ENCODE results near the gene PFKFB1. TPM values are rescaled to one million over a fixed set of nuclear protein-coding genes. Genes with fewer than 3 reads are reported as not detected.

Gene PFKFB1
- total and polyA plus RNA-seq, 2 donors (not counting 1 experiment from before 2014, with no cell fraction given) = under 0.01 TPM; not detected in 1

- Histone ChIP-seq H2AFZ (ENCODE audit: low read length) (no peak overlapping the region), H3K79me2 (ENCODE audit: control insufficient read depth, insufficient read depth, low read length) (no peaks in the 10 kb centered on the region), H3K4me3 (replicated peaks in 1 of 4; ENCODE audit: control extremely low read depth in 1 of 4, insufficient read depth in 1 of 4, low read depth in 3 of 4, low read length in 4 of 4) (no peak overlapping the region)
Measured at GRCh38 chrX:54909941-54910340, 84.0 kb downstream of the PFKFB1 start.

DNA sequence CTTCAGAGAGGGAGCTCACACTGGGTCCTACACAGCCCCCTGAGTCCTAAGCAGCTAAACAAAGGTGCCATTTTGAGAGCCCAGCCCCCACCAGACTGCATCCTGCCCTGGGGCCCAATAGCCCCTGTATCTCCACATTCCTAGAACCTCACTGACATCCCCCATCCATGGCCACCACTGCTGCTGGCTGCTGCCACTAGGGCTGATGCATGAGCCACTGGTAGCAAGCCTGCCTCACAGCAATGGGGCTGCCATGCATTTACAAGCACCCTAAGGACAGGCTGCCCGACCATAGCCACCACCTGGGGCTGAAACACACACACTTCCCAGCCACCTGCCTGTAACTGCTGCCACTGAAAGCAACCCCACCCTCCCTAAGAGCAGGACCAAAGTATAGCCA, 99.8 kb downstream of the PFKFB1 start:
- Histone ChIP-seq H4K20me1 (ENCODE audit: control insufficient read depth, extremely low read depth, insufficient read depth, low read length) (no peaks in the 10 kb centered on the region), H3K36me3 (ENCODE audit: control insufficient read depth, insufficient read depth, low read length) (no peaks in the 10 kb centered on the region), H3K79me2 (ENCODE audit: control insufficient read depth, insufficient read depth, low read length) (no peaks in the 10 kb centered on the region), H3K27me3 (ENCODE audit: control insufficient read depth, insufficient read depth, low read length) (no peaks in the 10 kb centered on the region), H3K9me3 (ENCODE audit: control insufficient read depth, insufficient read depth, low read depth, low read length) (no peaks in the 10 kb centered on the region), H3K27ac (ENCODE audit: insufficient read depth, low read length) (no peak overlapping the region), H3K4me3 (replicated peaks in 1 of 4; ENCODE audit: control extremely low read depth in 1 of 4, insufficient read depth in 1 of 4, low read depth in 3 of 4, low read length in 4 of 4) (no peak overlapping the region), H2AFZ (ENCODE audit: low read length) (no peak overlapping the region), H3K4me1 (ENCODE audit: control insufficient read depth, extremely low read depth, insufficient read depth, low read length) (no peaks in the 10 kb centered on the region), H3K4me2 (ENCODE audit: extremely low read depth, insufficient read depth, low read length) (no peak overlapping the region), H3K9ac (ENCODE audit: insufficient read depth, low read length) (no peak overlapping the region)
- TF ChIP-seq EZH2 (IDR thresholded peaks at IDR 0.05; ENCODE audit: low read length, missing control alignments) = no peak
- TF ChIP-seq, protein P1, sequence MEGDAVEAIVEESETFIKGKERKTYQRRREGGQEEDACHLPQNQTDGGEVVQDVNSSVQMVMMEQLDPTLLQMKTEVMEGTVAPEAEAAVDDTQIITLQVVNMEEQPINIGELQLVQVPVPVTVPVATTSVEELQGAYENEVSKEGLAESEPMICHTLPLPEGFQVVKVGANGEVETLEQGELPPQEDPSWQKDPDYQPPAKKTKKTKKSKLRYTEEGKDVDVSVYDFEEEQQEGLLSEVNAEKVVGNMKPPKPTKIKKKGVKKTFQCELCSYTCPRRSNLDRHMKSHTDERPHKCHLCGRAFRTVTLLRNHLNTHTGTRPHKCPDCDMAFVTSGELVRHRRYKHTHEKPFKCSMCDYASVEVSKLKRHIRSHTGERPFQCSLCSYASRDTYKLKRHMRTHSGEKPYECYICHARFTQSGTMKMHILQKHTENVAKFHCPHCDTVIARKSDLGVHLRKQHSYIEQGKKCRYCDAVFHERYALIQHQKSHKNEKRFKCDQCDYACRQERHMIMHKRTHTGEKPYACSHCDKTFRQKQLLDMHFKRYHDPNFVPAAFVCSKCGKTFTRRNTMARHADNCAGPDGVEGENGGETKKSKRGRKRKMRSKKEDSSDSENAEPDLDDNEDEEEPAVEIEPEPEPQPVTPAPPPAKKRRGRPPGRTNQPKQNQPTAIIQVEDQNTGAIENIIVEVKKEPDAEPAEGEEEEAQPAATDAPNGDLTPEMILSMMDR (conservative IDR thresholded peaks at IDR 0.05 in 1 of 2, IDR thresholded peaks at IDR 0.05 in 1 of 2; ENCODE audit: low read depth in 1 of 2, low read length in 2 of 2) = no peak
- no peak for DNase-seq (ENCODE audit: low read depth in 2 of 2)

More at GRCh38 chrX:54909941-54910340, 84.0 kb downstream of the PFKFB1 start:
- no peak for DNase-seq (ENCODE audit: low read depth in 2 of 2)
- no peaks in the 10 kb centered on the region for H3K4me1 ChIP-seq (ENCODE audit: control insufficient read depth, extremely low read depth, insufficient read depth, low read length)
- H3K27me3 ChIP-seq (ENCODE audit: control insufficient read depth, insufficient read depth, low read length) = no peaks in the 10 kb centered on the region
- no peaks in the 10 kb centered on the region for H3K36me3 ChIP-seq (ENCODE audit: control insufficient read depth, insufficient read depth, low read length)
- no peak overlapping the region for H3K9ac ChIP-seq (ENCODE audit: insufficient read depth, low read length)
- TF ChIP-seq, protein P1 (conservative IDR thresholded peaks at IDR 0.05 in 1 of 2, IDR thresholded peaks at IDR 0.05 in 1 of 2; ENCODE audit: low read depth in 1 of 2, low read length in 2 of 2) = no peak
- TF ChIP-seq EZH2 (IDR thresholded peaks at IDR 0.05; ENCODE audit: low read length, missing control alignments) = no peak
- no peak overlapping the region for H3K4me2 ChIP-seq (ENCODE audit: extremely low read depth, insufficient read depth, low read length)
- H3K9me3 ChIP-seq (ENCODE audit: control insufficient read depth, insufficient read depth, low read depth, low read length) = no peaks in the 10 kb centered on the region
- no peak overlapping the region for H3K27ac ChIP-seq (ENCODE audit: insufficient read depth, low read length)
- no peaks in the 10 kb centered on the region for H4K20me1 ChIP-seq (ENCODE audit: control insufficient read depth, extremely low read depth, insufficient read depth, low read length)

DNA sequence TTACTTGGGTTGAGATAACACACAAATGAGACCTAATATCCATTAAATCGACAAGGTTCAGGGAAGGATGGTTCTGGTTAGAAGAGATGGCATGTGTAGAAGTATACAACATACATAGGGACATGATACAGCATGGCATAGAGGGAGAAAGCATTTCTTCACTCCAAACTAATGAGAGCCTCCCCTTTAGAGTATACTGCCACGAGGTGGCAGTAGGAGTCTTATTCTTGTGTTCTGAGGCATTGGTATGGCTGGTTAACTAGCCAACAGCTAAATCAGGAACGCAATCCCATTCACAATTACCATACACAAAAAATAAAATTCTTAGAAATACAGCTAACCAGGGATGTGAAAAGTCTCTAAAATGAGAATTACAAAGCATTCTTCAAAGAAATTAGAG, 102.4 kb downstream of the PFKFB1 start:
- H3K4me3 ChIP-seq (replicated peaks in 1 of 4; ENCODE audit: control extremely low read depth in 1 of 4, insufficient read depth in 1 of 4, low read depth in 3 of 4, low read length in 4 of 4) = no peak overlapping the region
- no peaks in the 10 kb centered on the region for H3K27me3 ChIP-seq (ENCODE audit: control insufficient read depth, insufficient read depth, low read length)
- no peaks in the 10 kb centered on the region for H3K4me1 ChIP-seq (ENCODE audit: control insufficient read depth, extremely low read depth, insufficient read depth, low read length)
- no peaks in the 10 kb centered on the region for H3K9me3 ChIP-seq (ENCODE audit: control insufficient read depth, insufficient read depth, low read depth, low read length)
- peak; percentile 28 to 39 for DNase-seq (ENCODE audit: low read depth in 2 of 2)
- TF ChIP-seq EZH2 (IDR thresholded peaks at IDR 0.05; ENCODE audit: low read length, missing control alignments) = no peak
- TF ChIP-seq, protein P1 (conservative IDR thresholded peaks at IDR 0.05 in 1 of 2, IDR thresholded peaks at IDR 0.05 in 1 of 2; ENCODE audit: low read depth in 1 of 2, low read length in 2 of 2) = peak; percentile 33 to 36
- no peaks in the 10 kb centered on the region for H4K20me1 ChIP-seq (ENCODE audit: control insufficient read depth, extremely low read depth, insufficient read depth, low read length)
- H3K27ac ChIP-seq (ENCODE audit: insufficient read depth, low read length) = no peak overlapping the region
- H2AFZ ChIP-seq (ENCODE audit: low read length) = no peak overlapping the region
- no peaks in the 10 kb centered on the region for H3K36me3 ChIP-seq (ENCODE audit: control insufficient read depth, insufficient read depth, low read length)
- no peak overlapping the region for H3K4me2 ChIP-seq (ENCODE audit: extremely low read depth, insufficient read depth, low read length)
- no peak overlapping the region for H3K9ac ChIP-seq (ENCODE audit: insufficient read depth, low read length)
- no peaks in the 10 kb centered on the region for H3K79me2 ChIP-seq (ENCODE audit: control insufficient read depth, insufficient read depth, low read length)
